Fibroblast of villous mesenchyme (primary cell): Measurements from ENCODE around the gene SLC15A2. TPM values are rescaled to one million over a fixed set of nuclear protein-coding genes. Genes with fewer than 3 reads are reported as not detected.
A peak's percentile ranks its signal among the peaks of the same experiment; 100 is the strongest.

Source experiments
- DNase-seq: peaks from one replicate; pipeline ENCODE4 v3.0.0-alpha.2; 2010; ENCODE audit warnings: low read depth
- H3K4me3 ChIP-seq: 2 replicates; pipeline ENCODE4 v1.5.1; 2011; ENCODE audit warnings: low read depth, mild to moderate bottlenecking, low read length
- total RNA-seq: library from RNA; depleted of rRNA; stranded (reverse); fragments of >200 nt; gene quantifications from 2 replicates; pipeline ENCODE4 v1.2.3, GENCODE V29; 2012
- TF ChIP-seq, protein P1 (sequence below): IDR thresholded peaks from 2 replicates; pipeline ENCODE4 v1.5.1; 2012; ENCODE audit warnings: low read depth, mild to moderate bottlenecking, low read length; ENCODE audit not compliant: insufficient read depth

SLC15A2 gene
- total RNA-seq, 1 donor = 0.43 TPM

DNA sequence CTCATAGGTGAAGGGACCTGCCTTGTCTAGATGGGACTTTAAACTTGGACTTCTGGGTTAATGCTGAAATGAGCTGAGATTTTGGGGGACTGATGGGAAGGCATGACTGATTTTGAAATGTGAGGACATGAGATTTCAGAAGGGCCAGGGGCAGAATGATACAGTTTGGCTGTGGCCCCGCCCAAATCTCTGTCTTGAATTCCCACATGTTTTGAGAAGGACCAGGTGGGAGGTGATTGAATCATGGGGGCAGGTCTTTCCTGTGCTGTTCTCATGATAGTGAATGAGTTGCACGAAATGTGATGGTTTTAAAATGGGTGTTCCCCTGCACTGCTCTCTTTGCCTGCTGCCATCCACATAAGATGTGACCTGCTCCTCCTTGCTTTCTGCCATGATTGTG is 85.0 kb downstream of the SLC15A2 start:
- H3K4me3 ChIP-seq = no peak overlapping the region
- TF ChIP-seq, protein P1, sequence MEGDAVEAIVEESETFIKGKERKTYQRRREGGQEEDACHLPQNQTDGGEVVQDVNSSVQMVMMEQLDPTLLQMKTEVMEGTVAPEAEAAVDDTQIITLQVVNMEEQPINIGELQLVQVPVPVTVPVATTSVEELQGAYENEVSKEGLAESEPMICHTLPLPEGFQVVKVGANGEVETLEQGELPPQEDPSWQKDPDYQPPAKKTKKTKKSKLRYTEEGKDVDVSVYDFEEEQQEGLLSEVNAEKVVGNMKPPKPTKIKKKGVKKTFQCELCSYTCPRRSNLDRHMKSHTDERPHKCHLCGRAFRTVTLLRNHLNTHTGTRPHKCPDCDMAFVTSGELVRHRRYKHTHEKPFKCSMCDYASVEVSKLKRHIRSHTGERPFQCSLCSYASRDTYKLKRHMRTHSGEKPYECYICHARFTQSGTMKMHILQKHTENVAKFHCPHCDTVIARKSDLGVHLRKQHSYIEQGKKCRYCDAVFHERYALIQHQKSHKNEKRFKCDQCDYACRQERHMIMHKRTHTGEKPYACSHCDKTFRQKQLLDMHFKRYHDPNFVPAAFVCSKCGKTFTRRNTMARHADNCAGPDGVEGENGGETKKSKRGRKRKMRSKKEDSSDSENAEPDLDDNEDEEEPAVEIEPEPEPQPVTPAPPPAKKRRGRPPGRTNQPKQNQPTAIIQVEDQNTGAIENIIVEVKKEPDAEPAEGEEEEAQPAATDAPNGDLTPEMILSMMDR = no peak
- no peak for DNase-seq

DNA sequence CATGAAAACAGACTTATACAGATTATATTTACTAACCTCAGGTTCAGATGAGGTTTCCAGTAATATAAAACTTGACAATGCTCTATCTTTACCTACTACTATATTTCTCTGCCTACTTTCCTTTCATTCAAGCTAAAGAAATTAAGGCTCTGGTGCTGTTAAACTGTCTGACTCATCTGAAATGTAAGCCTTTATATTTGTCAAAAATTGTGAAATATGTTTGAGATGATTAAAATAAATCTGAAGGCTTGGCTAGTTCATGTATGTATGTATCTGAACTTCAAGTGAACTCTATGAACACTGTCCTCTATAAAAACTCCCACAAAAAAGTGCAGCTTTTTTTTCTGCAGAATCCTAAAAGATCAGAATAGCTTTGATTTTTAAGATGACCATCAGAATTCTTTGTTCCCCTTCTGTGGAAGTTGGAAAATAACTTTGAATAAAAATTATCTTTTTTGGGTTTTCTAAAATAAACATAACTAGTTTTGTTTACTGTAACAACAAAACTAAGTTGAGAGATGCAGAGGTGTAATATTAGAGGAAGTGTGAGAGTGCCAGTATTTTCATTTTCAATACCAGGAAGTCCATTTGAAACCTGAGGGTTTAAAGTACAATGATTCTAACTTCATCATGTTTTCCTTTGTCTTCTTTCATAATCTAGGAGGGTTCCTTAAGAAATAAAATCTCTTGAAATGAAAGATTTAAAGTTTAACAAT is 85.7 kb downstream of the SLC15A2 start:
- no peak for DNase-seq
- TF ChIP-seq, protein P1 = no peak
- H3K4me3 ChIP-seq = no peak overlapping the region

DNA sequence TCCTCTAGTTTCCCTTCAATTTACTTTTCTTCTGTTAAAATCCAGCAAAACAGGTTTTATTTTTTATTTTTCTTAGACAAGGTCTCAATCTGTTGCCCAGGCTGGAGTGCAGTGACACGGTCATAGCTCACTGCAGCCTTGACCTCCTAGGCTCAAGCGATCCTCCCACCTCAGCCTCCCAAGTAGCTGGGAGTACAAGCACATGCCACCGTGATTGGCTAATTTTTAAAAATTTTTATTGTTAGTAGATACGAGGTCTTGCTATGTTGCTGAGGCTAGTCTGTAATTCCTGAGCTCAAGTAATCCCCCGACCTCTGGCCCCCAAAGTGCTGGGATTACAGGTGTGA is 86.2 kb downstream of the SLC15A2 start:
- TF ChIP-seq, protein P1 = no peak

DNA sequence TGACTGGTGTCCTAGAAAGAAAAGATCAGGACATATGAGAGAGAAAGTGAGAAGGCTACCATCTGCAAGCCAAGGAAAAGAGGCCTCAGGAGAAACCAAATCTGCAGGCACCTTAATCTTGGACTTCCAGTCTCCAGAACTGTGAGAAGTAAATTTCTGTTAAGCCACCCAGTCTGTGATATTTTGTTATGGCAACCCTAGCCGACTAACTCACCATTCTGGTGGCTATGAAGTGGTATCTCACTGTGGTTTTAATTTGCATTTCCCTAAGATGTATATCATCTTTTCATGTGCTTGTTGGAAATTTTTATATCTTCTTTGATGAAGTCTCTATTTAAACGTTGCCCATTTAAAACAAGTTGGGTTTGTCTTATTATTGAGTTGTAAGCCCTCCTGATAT is 87.3 kb downstream of the SLC15A2 start:
- DNase-seq = no peak
- no peak overlapping the region for H3K4me3 ChIP-seq
- TF ChIP-seq, protein P1 = no peak

More for the DNA sequence above, 86.2 kb downstream of the SLC15A2 start:
- H3K4me3 ChIP-seq = no peak overlapping the region
- DNase-seq = no peak

DNA sequence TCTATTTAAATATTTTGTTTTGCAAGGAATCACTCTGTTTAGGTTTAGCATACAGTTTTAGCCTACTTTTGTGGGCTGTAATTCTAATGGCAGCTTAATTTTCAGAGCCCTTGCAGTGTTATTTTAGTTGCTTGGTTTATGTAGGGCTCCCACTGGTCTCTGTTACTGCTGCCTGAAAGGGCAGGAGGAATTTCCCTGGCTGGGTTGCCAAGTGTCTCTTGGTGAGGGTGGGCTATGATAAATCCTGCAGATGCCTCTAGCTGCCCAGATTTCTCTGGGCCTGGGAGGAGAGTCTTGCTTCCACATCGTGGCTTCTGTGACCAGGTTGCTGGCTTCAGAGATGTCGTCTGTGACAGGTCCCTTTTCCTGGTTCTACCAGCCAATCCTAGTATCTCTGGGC is 91.6 kb downstream of the SLC15A2 start:
- TF ChIP-seq, protein P1 = no peak
- DNase-seq = no peak
- H3K4me3 ChIP-seq = no peak overlapping the region

DNA sequence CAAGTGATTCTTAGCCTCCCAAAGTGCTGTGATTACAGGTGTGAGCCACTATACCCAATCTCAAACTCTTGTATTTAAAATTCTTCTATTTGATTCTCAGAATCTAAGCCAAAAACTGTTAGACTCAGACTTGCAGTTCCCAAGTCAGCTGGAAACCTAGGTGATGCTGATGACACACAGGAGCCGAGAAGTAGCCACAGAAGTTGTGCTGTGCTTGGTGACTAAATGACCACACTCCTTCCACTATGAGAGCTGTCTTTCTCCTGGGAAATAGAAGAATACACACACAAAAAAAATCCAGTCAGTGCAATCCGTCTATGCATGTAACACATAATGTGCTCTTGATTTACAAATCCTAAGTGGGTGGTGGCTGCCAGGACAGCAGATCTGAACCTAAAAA is 93.9 kb downstream of the SLC15A2 start:
- TF ChIP-seq, protein P1 = no peak
- no peak overlapping the region for H3K4me3 ChIP-seq
- DNase-seq = no peak

DNA sequence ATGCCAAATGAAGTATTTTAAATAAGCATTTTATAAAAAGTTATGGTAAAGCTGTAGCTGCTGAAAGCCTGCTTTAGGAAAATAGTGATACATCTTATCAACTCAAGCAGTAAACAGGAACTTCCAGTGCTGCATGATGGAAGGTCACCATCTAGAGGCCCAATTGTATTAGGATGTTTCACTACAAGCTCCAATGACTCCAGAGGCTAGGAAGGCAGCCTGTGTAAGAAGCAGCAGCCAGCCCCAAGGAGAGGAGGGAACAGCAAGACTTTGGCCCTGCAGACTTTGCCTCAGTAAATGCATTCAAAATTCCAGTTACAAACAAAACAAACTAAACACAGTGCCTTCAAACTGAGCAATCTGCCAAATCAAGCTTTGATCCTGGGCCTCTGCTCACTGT is 95.7 kb downstream of the SLC15A2 start:
- H3K4me3 ChIP-seq = no peak overlapping the region
- peak; percentile 25 for DNase-seq
- TF ChIP-seq, protein P1 = no peak
